ACC112 (cell line): Measurements from ENCODE around the gene DCPS.
"Not testable (repeated sequence)": the region's sequence is repeated elsewhere in the genome, so short reads cannot be mapped to it uniquely, and the experiment has no call there.

ENCODE experiments used
- H2AFZ ChIP-seq: fragments of 200-600 bp; sonication (generic); one replicate; pipeline ENCODE4 v1.6.0; 2017; ENCODE audit warnings: antibody characterized with exemption, low read length; ENCODE audit not compliant: unreplicated experiment
- H3K27ac ChIP-seq: fragments of 200-600 bp; sonication (generic); 2 replicates; pipeline ENCODE4 v1.5.1; 2014; ENCODE audit warnings: low read depth, mild to moderate bottlenecking, antibody characterized with exemption, low read length, moderate library complexity
- H3K27me3 ChIP-seq: fragments of 200-600 bp; sonication (generic); 2 replicates; pipeline ENCODE4 v1.6.1; 2014; ENCODE audit warnings: mild to moderate bottlenecking, antibody characterized with exemption, low read length, moderate library complexity, mixed read lengths; ENCODE audit not compliant: insufficient read depth
- H3K36me3 ChIP-seq: fragments of 200-600 bp; sonication (generic); 2 replicates; pipeline ENCODE4 v1.6.1; 2016; ENCODE audit warnings: mild to moderate bottlenecking, antibody characterized with exemption, low read length, moderate library complexity, mixed read lengths; ENCODE audit not compliant: insufficient read depth
- H3K4me1 ChIP-seq: fragments of 200-600 bp; sonication (generic); one replicate; pipeline ENCODE4 v1.6.1; 2016; ENCODE audit warnings: low read length, mixed read lengths; ENCODE audit not compliant: insufficient read depth, unreplicated experiment, control insufficient read depth
- H3K4me3 ChIP-seq: fragments of 200-600 bp; sonication (generic); 2 replicates; pipeline ENCODE4 v1.5.1; 2014; ENCODE audit warnings: mild to moderate bottlenecking, low read depth, low read length
- H3K79me2 ChIP-seq: fragments of 200-600 bp; sonication (generic); one replicate; pipeline ENCODE4 v1.6.0; 2016; ENCODE audit warnings: low read length; ENCODE audit not compliant: control insufficient read depth, unreplicated experiment, insufficient read depth

Gene DCPS

DNA sequence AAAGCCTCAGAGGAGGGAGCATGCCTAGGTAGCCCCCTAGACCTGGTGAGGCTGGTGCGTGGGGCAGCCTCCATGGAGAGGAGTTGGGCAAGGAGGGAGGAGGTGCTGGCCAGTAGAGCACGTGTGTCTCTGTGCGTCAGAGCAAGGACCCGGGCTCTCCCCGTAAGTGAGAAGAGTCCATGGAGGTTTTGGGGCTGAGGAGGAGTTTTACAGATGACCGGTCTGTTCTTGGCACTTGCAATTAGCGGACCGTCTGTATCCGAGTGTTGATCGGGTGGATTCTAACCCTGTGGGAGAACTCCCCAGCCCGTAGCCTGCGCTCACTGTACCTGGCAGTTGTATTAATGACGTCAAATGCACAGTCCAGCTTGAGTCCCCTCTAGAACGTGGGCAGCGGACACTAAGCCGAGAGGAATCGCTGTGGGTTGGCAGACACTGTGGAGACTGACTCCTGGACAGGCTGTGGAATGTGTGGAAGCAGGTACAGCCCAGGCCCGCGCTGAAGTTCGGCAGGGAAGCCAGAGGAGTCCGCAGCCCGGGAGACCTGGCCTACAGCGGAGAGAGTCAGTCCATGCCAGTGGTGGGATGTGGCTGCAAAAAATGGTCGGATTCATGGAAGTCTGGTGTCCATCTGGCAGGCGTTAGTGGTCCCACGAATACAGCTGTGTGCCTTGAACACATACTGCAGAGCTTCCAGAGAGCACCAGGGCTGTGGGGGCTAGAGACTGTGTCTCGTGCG lies 70.9 kb downstream of the DCPS start:
- not testable (repeated sequence) for H3K27ac ChIP-seq, H3K4me1 ChIP-seq, H3K36me3 ChIP-seq, H3K4me3 ChIP-seq, H3K27me3 ChIP-seq, H2AFZ ChIP-seq
- H3K79me2 ChIP-seq: peaks cover 50% of the 10 kb centered on the region

DNA sequence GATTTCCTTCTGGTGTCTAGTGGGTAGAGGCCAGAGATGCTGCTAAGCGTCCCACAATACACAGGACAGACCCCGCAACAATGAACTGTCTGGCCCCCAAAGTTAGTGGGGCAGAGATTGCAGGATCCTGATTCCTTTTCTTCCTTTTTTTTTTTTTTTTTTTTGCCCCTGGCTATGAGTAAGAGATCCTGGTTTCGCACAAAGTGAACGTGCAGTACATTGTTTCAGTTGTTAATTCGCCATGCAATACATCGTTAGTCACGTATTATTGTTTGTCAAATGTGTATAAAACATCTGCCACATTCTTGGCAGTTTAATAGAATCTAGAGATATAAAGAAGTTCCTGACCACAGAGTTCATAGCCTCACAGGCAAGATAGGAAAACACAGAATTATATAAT lies 71.9 kb downstream of the DCPS start:
- Histone ChIP-seq H3K79me2 (peaks cover 53% of the 10 kb centered on the region), H3K36me3 (no peaks in the 10 kb centered on the region), H3K27me3 (no peaks in the 10 kb centered on the region), H3K4me3 (no peak overlapping the region), H3K27ac (no peak overlapping the region), H3K4me1 (peaks cover 8% of the 10 kb centered on the region), H2AFZ (no peak overlapping the region)

DNA sequence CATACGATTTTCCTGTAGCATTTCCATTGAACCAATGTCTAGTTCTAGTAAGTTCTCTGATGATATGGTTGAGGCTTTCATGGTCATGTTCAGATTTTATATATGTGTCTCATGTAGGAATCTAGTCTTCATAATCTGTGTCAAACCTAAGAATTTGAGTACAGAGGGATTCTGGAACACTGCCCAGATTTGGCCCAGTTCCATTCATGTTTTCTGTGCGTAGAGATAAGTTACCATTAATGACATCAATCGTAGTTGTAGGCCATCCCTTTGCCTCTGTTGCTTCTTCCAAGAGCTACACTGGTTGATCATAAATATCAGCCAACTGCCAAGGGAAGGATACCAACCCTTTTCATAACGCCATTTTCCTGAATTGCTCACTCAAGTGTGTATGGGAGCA lies 74.9 kb downstream of the DCPS start:
- Histone ChIP-seq H2AFZ (no peak overlapping the region), H3K4me3 (no peak overlapping the region), H3K27me3 (no peaks in the 10 kb centered on the region), H3K27ac (no peak overlapping the region), H3K79me2 (peaks cover 43% of the 10 kb centered on the region), H3K36me3 (no peaks in the 10 kb centered on the region), H3K4me1 (no peaks in the 10 kb centered on the region)

DNA sequence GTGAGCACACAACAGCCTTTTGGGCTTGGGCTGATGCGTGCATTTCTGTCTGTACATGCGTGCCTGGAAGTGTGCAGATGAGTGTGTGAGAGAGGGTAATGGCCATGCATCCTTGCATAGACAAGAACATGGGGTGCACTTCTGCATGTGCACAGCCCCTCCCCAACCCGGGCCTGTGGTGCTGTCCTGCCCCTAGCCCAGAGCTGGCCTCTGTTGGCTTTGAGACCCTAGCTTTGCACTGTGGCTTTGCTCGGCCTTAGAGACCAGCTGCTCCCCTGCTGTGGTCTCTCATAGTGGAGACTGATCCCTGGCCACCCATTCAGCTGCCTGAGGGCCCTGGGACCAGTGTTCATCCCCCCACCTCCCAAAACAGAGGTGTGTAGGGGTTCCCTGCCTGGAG lies 77.0 kb downstream of the DCPS start:
- Histone ChIP-seq H3K4me1 (no peaks in the 10 kb centered on the region), H3K27me3 (no peaks in the 10 kb centered on the region), H3K36me3 (no peaks in the 10 kb centered on the region), H2AFZ (no peak overlapping the region), H3K4me3 (no peak overlapping the region), H3K27ac (no peak overlapping the region), H3K79me2 (peaks cover 34% of the 10 kb centered on the region)

DNA sequence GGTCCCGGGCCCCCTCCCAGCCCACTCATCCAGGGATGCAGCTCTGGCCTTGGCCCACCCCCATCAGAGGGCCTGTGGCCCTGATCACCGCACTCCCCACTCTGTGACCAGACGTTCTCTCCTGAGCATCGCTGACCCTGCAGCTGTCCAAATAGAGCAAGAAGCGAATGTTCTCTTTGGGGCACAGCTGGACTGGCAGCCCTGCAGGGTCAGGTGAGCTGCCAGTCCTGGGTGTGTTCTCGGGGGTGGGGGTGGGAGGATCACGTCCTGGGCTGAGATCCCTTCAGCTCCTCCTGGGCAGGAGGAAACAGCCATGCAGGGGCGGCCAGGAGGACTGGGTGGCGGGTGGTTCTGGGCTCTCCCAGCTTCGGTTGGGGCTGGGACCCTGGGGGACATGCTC lies 78.1 kb downstream of the DCPS start:
- not testable (repeated sequence) for H3K36me3 ChIP-seq, H3K27me3 ChIP-seq, H3K4me3 ChIP-seq, H3K27ac ChIP-seq, H3K4me1 ChIP-seq, H2AFZ ChIP-seq
- H3K79me2 ChIP-seq: peaks cover 26% of the 10 kb centered on the region

DNA sequence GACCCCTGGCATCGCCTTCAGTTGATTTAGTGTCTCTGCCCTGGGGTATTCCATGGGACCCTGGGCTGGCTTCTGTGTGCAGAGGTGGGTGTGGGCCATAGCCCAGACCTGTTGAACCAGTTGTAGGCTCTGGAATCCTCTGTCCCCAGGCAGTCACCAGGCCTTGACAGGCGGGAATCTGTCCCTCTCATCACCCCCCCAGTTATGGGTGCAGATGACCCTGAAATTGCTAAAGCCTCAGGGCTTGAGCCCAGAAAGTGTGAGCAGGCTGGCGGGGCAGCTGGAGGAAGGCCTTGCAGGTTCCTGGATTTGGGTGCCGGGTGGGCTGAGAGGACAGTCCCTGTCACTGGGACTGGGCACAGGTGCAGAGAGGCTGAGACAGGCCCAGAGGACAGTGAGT lies 78.8 kb downstream of the DCPS start:
- H3K27ac ChIP-seq, H3K36me3 ChIP-seq, H3K4me3 ChIP-seq, H3K4me1 ChIP-seq, H2AFZ ChIP-seq, H3K27me3 ChIP-seq: not testable (repeated sequence)
- H3K79me2 ChIP-seq: peaks cover 29% of the 10 kb centered on the region

DNA sequence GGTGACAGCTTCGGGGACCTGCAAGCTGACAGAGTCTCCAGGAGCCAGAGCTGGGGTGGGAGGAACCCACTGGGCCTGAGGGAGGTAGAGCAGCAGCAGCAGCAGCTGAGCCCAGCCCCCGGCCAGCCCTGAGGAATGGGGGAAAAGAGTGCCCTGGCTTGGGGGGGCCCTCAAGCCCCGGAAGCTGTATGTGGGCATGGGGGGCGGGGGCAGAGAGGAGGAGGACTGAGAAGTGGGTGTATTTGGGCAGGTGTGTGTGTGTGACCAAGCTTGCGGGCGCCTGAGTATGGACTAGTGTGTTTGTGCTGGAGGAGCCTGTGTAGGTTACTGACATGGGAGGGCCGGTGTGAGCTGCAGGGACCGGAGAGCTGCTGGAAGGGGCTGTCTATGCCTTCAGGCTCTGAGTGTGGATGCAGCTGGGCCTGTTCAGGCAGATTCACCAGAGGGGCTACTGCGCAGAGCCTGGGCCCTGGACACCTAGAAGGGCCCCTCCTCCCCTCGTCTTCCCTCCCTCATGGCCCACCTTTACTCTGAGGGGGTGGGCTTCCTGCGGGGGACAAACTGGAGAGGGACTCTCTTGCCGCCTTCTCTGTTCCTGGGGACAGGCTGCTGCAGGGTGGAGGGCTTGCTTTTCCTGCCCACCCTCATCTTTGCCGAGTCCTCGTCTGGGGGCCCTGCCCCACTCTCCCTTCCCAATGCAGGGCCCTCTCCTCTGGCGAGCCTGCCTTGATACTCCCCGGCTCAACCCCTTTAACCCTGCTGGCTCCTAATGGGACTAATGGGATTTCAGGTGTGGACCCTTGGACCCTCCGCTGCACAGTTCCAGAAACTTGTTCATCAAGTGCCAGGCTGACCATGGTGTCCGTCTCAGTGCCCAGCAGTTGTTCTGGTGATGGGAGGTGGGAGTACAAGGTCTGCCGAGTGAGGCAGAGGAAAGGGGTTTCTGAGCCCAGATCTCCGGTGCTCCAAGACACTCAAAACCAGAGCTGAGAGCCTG lies 79.8 kb downstream of the DCPS start:
- no peak overlapping the region for H2AFZ ChIP-seq
- H3K4me1 ChIP-seq: no peaks in the 10 kb centered on the region
- H3K27ac ChIP-seq: no peak overlapping the region
- peaks cover 26% of the 10 kb centered on the region for H3K79me2 ChIP-seq
- H3K27me3 ChIP-seq: no peaks in the 10 kb centered on the region
- no peaks in the 10 kb centered on the region for H3K36me3 ChIP-seq
- H3K4me3 ChIP-seq: no peak overlapping the region

DNA sequence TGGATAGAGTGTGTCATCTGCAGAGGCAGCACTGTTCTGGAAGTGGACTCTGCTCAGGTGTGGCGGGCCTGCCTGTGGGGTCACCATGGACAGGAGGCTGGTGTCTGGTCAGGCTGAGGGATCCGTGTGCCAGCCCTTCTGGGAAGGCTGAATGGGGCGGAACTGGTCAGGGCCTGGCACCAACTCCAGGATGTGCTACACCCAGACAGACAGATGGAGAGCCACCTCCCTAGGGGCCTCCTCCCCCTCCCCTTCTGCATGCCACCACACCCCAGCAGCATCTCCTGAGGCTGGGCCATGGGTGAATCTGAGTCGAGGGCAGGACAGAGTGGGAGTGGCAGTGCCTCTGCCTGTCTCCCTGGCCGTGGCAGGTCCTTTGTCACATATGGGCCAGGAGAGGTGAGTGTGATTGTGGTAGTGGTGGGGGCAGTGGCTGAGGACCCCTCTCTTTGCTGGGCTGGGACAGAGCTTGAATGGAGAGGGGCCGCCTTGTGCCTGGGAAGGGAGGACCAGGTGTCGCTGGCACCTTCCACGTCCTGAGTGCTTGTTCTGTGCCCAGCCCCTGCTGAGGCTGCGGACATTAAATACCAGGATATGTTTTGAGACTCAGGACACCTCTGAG lies 80.7 kb downstream of the DCPS start:
- Histone ChIP-seq H3K27me3 (no peaks in the 10 kb centered on the region), H2AFZ (no peak overlapping the region), H3K36me3 (no peaks in the 10 kb centered on the region), H3K27ac (no peak overlapping the region), H3K4me3 (no peak overlapping the region), H3K4me1 (no peaks in the 10 kb centered on the region), H3K79me2 (peaks cover 23% of the 10 kb centered on the region)

DNA sequence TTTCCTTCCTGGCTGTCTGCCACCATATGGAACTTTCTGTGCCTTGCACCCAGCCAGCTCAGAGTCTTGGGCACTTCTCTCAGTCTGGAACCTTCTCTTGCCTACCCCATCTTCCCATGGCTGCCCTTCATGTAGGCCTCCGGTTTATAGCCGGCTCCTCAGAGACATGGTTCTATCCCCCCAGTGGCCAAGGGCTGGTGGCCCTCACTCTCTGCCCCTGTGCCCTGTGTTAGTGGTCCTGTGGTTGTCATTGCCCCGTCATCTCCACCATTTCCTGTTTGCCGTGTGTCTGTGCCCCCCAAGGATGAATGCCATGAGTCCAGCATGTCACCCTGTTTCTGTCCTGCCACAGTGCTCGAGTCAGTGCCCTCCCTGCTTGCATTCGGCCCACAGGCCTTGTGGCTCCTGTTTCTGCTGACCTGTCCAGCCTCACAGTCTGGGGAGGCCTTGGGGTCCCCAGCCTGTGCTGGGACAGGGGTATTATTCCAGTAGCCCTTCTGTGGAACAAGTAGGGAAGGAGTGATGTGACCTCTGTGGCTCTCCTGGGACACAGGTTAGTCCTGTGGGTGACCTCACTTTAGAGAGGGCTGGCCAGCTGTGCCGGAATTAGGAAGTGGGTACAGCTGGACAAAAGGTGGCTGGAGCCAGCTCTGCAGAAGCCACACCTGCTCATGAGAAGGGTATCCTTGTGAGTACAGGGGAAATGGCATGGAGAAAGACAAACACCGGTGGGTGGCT lies 82.3 kb downstream of the DCPS start:
- H3K4me3 ChIP-seq: no peak overlapping the region
- no peaks in the 10 kb centered on the region for H3K36me3 ChIP-seq
- no peaks in the 10 kb centered on the region for H3K4me1 ChIP-seq
- no peak overlapping the region for H3K27ac ChIP-seq
- peaks cover 19% of the 10 kb centered on the region for H3K79me2 ChIP-seq
- no peaks in the 10 kb centered on the region for H3K27me3 ChIP-seq
- H2AFZ ChIP-seq: no peak overlapping the region

DNA sequence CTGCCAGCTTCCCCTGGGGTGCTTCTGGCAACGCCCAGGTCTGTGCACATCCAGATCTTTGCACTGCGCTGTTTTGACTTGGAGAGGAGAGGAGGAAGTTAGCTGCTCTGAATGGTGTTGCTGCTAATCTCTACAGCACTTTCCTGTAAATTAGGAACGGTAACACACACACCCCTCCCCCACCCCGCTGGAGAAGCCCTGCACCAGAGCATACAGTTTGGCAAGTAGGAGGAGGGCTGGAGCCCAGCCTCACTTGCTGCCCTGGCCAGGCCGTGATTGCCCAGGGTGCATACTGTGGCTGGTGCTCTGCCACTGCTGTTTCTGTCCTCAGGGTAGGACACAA lies 82.8 kb downstream of the DCPS start:
- not testable (repeated sequence) for H2AFZ ChIP-seq, H3K4me3 ChIP-seq, H3K36me3 ChIP-seq, H3K27ac ChIP-seq, H3K4me1 ChIP-seq, H3K27me3 ChIP-seq
- peaks cover 23% of the 10 kb centered on the region for H3K79me2 ChIP-seq
